Muscle of arm (tissue), 12 donors: ENCODE data around the gene GOLGA6D. TPM values are rescaled to one million over a fixed set of nuclear protein-coding genes. Genes with fewer than 3 reads are reported as not detected.
"Not testable (repeated sequence)": the region's sequence is repeated elsewhere in the genome, so short reads cannot be mapped to it uniquely, and the experiment has no call there.

Source experiments
- DNase-seq: peaks from one replicate; pipeline ENCODE4 v3.0.0-alpha.2; 2013
- polyA plus RNA-seq, 12 donors: library from polyadenylated mRNA; unstranded; fragments of 120-200 nt; gene quantifications; one replicate each; pipeline ENCODE4 v1.2.1, GENCODE V29; 2013; ENCODE audit not compliant: insufficient read length in 12 of 12

The GOLGA6D gene
- polyA plus RNA-seq, 12 donors, result 0.10 to 1.5 (median 0.34) TPM; not detected in 3

DNA sequence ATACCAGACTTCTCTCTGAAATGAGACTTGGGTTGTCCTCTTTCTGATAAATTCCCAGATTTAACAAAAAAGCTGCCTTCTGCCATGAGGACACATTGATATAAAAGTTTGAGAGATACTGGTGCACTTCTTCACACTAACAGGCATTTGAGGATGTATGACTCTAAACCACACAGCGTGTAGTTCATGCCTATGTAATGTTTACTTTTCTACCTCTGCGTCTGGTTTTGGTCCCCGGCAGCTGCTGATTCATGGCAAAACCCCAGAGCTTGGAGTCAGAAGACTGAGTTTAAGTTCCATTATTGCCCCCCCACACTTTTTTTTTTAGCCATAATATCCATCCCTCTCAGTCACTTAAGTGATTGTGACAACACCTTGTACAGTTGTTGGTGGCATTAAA is 1.5 kb downstream of the GOLGA6D start:
- DNase-seq, result not testable (repeated sequence)

DNA sequence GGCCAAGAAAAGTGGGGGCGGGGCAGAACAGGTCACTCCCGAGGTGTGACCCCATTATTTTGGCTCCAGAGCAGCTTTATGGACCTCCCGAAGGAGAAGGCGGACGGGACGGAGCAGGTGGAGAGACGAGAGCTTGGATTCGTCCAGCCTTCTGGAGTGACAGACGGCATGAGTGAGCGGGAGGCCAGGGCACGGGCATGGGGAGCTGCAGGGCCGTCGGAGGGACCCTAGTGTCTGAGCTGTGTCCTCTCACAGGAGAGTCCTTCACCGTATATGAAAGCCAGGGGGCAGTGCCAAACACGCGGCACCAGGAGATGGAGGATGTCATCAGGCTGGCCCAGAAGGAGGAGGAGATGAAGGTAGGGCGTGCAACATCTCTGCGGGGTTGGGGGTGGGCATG is 11.0 kb downstream of the GOLGA6D start:
- not testable (repeated sequence) for DNase-seq

DNA sequence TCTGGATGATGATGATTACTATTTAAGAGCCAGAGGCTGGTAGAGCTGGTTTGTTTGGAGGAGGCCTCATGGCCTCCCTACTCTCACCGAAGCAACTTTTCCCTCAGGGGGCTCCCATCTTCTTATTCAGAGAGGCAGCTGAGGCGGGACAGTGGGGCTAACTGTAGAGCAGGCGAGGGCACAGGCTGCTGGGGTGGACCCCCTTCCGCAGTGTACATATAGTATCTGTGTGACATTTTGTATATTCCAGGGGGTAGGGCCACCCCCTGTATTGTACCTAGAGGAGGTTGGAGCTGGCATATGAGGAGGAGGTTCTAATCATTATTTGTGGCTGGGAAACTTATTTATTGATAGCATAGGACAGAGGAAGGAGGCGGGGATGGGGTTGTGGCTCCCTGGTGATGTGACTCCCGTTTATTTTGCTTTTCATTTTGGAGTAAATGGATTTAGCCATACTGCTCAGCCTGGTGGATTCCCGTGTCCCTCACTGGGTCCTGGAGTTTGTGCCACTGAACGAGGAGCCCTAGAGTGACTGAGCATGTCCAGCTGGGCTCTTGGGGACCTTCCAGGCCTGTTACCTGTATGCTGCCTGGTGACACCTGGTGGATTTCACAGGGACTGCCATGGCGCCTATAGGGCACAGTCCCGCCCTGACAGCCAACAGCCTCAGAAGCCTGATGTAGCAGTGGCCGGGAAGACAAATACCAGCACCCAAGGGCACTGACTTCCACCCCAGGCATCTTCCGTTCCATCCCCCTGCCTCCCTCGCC is 16.1 kb downstream of the GOLGA6D start:
- not testable (repeated sequence) for DNase-seq

DNA sequence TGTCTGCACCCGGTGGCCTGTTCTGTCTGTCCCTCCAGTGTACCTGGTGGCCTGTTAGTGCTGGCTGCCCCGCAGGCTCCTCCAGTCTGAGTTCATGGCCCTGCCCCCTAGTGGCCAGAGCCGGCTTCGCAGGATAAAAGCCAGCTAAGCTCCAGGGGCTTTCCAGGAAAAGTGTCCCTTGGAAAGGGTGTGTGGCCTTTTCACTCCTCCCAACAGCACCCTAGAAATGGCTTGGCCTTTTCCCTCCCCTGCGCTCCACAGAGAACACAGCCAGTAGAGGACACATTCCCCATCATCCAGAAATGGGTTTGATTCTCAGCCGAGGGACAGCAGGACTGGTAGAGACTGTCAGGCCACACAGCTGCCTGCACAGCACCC is 16.7 kb downstream of the GOLGA6D start:
- DNase-seq, result not testable (repeated sequence)

DNA sequence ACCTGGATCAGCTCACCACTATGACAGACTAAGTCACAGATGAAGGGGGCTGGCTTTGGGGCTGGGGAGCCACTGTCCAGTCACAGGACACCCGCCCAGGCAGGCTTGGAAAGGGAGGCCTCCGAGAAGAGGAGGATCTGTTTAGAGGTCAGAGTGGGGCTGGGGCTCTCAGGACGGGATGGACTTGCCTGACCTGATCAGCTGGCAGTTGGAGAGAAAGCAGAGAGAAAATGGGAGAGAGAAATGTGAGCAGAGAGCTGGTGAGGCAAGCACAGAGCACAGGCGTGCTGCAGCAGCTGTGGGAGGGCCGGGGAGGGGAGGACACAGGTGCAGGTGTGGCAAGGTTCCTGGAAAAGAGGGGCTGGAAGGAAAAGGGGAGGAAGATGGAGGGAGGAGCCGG is 17.4 kb downstream of the GOLGA6D start:
- DNase-seq, result not testable (repeated sequence)

DNA sequence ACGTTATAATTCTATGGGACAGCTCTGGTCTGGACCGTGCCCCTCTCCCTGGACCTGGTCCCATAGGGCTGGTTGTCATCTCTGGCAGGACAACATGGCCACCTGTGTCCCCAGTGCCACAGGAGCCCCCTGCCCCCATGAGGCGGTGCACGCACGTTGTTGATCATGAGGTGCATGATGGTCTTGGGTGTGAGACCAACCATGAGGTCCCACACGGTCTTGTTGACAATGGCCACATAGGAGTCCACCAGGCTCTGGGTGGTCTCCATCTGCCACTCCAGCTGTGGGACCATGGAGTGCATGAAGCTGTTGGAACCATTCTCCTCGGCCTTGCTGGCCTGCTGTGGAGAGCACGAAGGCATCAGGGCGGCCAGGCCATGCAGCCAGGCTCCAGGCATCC is 19.7 kb downstream of the GOLGA6D start:
- no peak for DNase-seq

DNA sequence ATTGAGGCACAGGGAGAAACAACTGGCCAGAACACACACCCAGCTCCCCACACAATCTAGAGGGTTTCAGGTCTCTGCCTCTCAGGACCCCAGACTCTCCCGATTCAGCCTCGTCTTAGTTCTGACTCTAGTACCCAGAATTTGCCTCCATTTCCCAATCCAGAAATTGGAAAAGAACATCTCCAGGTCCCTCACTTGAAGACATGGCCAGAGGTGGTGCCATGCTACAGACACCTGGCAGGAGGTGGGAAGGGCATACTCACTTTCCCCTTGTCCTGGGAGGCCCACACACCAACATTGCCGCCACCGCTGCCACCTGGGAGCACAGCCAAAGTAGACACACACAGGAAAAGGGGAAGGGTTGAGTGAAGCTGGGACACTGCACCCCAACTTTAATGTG is 20.1 kb downstream of the GOLGA6D start:
- DNase-seq, result not testable (repeated sequence)

DNA sequence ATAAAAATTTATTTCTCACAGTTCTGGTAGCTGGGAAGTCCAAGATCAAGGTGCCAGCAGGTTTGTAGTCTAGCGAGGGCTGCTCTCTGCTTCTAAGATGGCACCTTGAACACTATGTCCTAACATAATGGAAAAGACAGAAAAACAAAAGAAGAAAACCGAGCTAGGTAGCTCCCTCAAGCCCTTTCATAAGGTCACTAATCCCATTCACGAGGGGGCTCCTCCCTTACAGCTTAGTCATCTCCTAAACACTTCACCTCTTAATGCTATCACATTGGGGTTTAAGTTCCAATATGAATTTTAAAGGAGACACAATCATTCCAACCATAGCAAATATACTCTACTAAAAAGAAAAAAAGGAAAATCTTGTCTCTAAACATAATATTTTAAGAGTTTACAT is 23.6 kb downstream of the GOLGA6D start:
- DNase-seq, result no peak

DNA sequence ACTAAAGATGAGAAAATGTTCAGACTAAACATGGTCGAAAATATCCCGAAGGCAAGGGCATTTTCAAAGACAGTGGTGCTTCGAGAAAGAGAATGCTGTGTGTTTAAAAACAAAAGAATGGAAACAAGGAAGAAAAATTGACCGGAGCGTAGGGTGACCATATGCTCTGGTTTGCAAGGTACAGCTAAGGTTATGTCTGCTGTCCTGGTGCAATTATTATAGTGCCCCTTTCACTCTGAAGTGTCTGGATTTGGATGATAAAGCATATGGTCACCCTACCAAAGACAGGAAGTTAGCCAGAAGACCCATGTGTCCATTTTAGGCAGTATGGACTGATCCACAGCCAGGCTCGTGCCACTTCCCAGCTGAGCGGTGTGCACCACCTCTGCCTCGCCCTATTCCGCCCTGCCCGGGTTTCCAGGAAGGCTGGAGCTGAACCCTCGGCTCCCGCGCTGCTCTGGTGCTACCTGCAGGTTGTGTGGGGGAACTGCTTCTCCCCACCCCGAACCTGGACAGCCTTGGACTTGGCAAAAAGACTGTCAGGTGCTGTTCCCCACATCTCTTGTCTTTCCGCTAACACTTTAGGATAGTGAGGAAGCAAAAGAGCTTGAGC is 25.2 kb downstream of the GOLGA6D start:
- no peak for DNase-seq

DNA sequence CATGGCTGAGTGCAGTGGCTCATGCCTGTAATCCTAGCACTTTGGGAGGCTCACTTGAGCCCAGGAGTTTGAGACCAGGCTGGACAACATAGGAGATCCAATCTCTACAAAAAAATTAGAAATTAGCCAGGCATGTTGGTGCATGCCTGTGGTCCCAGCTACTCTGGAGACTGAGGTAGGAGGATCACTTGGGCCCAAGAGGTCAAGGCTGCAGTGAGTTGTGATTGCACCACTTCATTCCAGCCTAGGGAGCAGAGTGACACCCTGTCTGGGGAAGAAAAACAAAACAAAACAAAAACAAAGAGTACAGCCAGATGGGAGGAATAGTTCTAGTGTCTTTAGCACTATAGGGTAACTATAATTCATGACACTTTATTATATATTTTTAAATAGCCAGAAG is 27.1 kb downstream of the GOLGA6D start:
- DNase-seq, result no peak

DNA sequence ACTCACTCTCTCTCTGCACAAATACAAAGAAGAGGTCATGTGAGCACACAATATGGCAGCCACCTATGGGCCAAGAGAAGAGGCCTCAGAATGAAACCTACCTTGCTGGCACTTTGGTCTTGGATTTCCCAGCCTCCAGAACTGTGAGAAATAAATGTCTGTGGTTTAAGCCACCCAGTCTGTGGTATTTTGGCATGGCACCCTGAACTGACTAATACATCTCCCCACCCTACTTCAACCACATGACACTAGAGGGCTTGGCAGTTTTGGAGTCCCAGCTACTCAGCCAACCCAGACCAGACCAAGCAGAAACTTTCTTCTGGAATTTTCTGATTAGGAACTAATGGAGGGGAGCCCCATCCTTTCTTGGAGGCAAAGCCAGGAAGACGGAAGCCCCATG is 29.9 kb downstream of the GOLGA6D start:
- DNase-seq, result not testable (repeated sequence)

DNA sequence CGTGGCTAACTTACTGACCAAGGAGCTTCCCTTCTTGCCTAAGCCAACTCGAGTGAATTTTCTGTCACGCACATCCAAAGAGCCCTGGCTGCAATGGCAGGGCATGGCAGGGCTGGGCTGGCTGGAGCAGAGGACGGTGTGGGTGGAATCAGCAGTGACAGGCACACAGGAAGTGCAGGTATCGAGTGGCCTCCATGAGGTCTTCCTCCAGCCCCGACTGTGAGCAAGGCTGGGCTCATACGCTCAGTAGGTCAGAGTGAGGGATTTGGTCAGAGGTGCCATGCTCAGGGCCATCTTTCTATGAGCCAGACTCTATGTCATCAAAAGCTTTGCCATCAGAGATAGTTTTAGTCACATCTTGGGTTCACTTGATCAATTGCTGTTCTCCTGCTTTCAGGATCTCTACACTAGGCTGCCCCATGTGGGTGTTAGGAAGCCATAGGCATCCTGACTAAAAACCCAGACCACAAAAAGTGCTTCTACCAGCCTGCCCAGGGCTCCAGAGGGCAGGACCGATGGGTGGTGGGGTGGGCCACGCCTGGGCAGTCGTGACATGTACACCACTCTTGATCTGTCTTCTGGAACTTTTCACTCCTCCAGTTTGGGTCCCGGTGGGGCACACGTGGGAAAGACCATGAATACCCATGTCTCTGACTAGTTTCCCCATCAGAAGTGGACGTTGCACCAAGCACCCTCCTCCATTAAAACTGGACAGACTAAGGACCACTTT is 30.6 kb downstream of the GOLGA6D start:
- DNase-seq, result no peak

DNA sequence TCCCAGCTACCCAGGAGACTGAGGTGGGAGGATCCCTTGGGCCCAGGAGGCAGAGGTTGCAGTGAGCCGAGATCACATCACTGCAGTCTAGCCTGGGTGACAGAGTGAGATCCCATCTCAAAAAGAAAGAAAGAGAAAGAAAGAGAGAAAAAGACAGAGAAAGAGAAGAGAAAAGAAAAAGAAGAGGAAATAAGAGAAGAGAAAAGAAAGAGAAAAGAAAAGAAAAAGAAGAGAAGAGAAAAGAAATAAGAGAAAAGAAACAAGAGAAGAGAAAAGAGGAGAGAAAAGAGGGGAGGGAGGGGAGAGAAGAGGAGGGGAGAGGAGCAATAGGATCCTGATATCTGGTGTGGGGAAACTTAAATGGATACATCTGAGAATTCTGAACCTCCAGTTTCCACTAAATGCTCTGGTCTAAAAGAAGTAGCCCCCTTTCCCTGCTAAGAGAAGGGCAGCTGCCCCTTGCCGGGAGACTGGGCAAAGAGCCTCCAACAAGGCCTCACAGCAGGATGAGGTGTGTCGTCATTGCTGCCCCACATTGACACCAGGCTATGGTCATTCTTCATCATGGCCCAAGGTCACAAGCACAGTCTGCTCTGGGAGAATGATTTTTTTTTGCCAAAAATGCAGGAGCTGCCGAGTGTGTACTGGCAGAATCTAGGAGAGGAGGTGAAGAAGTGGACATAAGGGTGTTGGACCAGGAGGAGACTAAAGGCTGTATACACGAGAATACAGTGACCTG is 32.1 kb downstream of the GOLGA6D start:
- no peak for DNase-seq

DNA sequence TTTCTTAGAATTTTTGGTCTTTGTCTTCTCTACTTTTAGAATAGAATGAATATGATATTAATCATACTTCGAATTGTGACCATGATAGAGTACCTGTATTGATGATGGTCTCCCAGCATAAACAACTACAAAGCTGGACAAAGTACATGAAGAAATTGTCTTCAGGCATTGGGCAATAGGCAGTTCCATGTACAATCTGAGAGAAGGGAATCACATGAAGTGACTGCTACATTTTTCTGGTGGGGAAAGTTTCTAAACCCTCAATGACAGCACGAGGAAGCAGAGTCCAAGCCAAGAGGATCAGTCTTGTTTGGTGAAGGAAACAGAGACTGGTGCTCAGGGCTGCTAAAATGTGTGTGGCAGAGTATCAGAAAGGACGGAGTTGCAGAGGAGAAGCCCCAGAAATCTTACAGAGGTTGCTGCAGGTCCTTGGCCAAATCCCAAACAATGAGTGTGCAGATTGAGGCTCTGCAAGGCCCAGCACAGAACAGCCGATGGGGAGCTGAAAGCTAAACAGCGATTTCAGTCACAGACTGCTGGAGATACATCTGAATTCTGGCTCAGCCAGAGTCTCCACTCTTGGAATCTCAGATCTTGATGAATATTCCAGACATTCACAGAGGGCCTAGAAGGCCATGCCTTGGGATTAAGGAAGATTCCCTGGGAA is 36.7 kb downstream of the GOLGA6D start:
- not testable (repeated sequence) for DNase-seq

DNA sequence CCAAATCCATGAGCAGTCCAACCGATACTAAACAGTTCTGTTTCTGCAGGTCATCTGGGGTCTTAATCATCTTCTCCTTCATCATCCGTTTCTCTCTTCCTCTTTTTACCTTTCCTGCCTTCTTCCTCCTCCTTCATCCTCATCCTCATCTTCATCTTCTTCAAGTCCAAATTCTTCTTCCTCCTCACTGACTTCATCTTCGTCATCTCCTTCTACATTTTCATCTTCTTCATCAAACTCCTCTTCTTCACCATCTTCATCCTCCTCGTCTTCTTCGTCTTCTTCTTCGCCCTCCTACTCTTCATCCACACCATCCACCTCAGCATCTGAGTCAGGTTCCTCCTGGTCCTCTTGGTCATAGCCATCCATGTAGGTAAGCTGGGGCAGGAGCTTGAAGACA is 39.1 kb downstream of the GOLGA6D start:
- DNase-seq, result no peak

DNA sequence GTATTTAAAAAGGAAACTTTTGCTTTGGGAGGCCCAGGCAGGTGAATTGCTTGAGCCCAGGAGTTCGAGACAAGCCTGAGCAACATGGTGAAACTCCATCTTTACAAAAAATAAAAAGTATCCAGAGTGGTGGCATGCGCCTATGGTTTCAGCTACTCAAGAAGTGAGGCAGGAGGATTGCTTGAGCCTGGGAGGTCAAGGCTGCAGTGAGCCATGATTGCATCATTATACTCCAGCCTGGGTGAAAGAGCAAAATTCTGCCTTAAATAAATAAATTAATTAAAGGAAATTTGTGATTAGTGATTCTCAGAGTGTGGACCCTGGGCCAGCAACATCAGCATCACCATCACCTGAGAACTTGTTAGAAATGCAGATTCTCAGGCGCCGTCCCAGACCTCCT is 43.3 kb downstream of the GOLGA6D start:
- DNase-seq, result no peak

DNA sequence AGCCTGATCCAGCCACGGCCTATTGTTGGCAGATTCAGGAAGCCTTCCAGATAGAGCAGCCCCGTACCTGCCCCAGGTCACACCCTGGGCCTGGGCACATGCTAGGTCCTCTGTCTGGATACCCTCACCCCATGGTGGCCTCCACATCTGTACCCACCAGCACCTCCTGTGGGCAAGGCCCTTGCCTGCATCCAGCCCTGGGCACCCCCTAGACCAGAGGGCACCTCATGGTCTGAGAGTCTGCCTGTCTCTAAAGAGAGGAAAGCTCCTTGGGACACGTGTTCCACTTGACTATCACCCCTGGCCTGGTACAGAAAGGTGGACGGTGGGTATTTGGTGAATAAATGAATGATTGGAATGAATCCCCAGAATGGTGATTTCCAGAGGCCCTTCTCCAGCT is 44.4 kb downstream of the GOLGA6D start:
- DNase-seq, result no peak

DNA sequence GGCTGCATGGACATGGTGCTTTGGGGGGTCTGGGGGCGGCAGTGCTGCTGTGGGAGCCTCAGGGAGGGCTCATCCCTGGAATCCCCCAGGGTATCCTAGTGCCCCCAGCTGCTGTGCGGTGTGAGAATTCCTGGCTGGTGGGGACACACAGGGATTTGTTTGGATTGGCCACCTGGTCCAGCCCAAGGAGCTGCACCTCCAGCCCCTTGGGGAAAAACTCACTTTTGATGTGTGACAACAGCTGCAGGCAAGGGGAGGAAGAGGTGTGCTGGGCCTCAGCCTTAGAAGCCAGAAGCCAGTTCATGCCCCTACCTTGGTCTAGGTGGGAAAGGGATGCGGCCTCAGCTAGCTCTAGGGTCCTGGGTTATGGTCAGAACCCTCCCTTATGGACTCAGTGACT is 44.9 kb downstream of the GOLGA6D start:
- DNase-seq, result no peak

DNA sequence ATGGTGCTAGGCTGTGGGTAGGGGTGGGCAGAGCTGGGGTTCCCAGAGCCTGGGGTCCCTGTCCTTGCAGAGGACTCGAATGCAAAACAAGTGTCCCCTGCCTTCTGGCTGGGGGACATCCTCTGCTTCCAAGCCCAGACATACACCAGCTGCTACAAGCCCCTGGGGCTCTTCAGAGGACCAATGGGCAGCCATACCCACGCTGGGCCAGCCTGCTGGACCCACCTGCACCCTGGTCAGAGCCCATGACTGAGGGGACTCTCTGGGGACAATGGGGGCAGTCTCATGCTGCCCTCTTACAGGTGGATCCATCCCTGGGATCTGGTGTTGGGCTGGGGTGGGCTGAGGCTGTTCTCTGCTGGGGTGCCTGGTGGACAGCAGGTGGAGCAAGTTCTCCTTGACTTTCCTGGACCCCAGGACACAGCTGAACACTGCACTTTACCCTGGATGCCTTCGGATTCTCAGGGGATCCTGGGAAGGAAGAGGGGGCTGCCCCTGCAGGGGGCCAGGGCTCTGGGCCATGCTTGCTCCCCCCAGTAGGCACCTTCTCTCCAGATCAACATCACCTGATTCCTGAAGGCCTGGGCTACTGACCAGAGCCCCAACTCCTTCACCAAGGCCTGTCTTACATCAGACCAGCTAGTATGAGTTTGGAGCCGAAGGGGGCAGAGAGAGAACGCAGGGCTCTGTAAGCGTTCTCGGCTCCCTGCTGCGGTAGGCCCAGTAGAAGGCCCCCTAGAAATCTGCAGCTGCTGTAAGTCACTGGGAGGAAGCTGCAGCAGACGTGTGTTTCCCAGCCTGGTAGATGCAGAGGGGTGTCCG is 46.1 kb downstream of the GOLGA6D start:
- no peak for DNase-seq

DNA sequence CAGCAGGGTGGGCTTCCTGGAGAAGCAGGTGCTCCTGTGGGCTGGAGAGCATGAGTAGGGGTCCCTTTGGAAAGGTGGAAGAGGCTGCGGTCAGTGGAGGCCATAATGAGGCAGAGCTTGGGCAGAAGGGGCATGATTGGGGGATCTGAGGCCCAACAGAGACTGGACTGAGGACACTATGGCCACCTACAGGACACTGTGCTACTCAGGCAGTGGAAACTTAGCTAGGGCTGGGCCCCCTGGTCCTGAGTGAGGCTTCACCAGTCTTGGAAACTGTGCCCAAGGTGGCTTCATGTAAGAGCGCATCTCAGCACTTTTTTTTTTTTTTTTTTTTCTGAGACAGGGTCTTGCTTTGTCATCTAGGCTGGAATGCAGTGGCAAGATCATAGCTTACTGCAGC is 46.9 kb downstream of the GOLGA6D start:
- no peak for DNase-seq

DNA sequence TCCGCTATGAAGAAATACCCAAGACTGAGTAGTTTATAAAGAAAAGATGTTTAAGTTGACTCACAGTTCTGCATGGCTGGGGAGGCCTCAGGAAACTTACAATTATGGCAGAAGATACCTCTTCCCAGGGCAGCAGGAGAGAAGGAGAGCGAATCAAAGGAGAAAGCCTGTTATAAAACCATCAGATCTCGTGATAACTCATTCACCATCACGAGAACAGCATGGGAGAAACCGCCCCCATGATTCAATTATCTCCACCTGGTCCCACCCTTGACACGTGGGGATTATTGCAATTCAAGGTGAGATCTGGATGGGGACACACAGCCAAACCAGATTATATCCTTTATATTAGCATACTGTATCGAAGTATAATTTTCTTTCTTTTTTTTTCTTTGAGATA is 49.5 kb downstream of the GOLGA6D start:
- not testable (repeated sequence) for DNase-seq
